Measurements from ENCODE around the gene FZD2.

- TF ChIP-seq CTCF (IDR thresholded peaks at IDR 0.05) (no peak), POLR2A (IDR thresholded peaks at IDR 0.05) (no peak)
Observed at GRCh38 chr17:44523672-44523972, 33.7 kb upstream of the FZD2 start.
